Stomach (tissue), 9 donors: ENCODE data around the gene ZW10. TPM values are rescaled to one million over a fixed set of nuclear protein-coding genes. Genes with fewer than 3 reads are reported as not detected.

Experiments used
- DNase-seq, 2 donors: peaks; one replicate each; pipeline versions ENCODE4 v3.0.0 to v3.0.0-alpha.2; 2013 to 2019
- H3K27ac ChIP-seq, 5 donors: fragments of 200-600 bp in 4 of 5; sonication (generic) in 4 of 5; one replicate each; pipeline ENCODE4 v1.5.1; 2013 to 2019; ENCODE audit warnings: mild to moderate bottlenecking in 1 of 5, moderate library complexity in 1 of 5
- H3K27me3 ChIP-seq, 3 donors: fragments of 200-600 bp; sonication (generic); one replicate each; pipeline ENCODE4 v1.5.1; 2017 to 2019; ENCODE audit warnings: mixed run types in 1 of 3
- H3K36me3 ChIP-seq, 4 donors: fragments of 200-600 bp; sonication (generic); 1 replicate in 3 of 4; 2 replicates in 1 of 4; pipeline ENCODE4 v1.5.1; 2016 to 2019
- H3K4me1 ChIP-seq, 4 donors: fragments of 200-600 bp; sonication (generic); one replicate each; pipeline ENCODE4 v1.5.1; 2016 to 2019
- H3K4me3 ChIP-seq, 4 donors: fragments of 200-600 bp; sonication (generic) in 3 of 4; one replicate each; pipeline ENCODE4 v1.5.1; 2016 to 2019; ENCODE audit warnings: mild to moderate bottlenecking in 1 of 4
- H3K9me3 ChIP-seq, 4 donors: fragments of 200-600 bp; sonication (generic); one replicate each; pipeline ENCODE4 v1.5.1; 2016 to 2019
- CTCF ChIP-seq, 7 experiments: fragments of 450-650 bp in 4 of 7; fragments of 200-600 bp in 3 of 7; sonication (generic) in 3 of 7; IDR thresholded peaks; one replicate each; pipeline ENCODE4 v1.5.1; 2016 to 2019; ENCODE audit warnings: antibody characterized with exemption in 7 of 7, control low read depth in 2 of 7, mild to moderate bottlenecking in 1 of 7
- EP300 ChIP-seq: sonication (generic); formaldehyde crosslinking; IDR thresholded peaks from one replicate; pipeline ENCODE4 v1.6.1; 2017; ENCODE audit warnings: antibody characterized with exemption
- POLR2A ChIP-seq, 4 donors: fragments of 450-650 bp; IDR thresholded peaks; one replicate each; pipeline ENCODE4 v1.6.1; 2016; ENCODE audit warnings: antibody characterized with exemption in 4 of 4, control low read depth in 2 of 4, mild to moderate bottlenecking in 1 of 4, moderate library complexity in 1 of 4
- POLR2AphosphoS5 ChIP-seq, 3 donors: sonication (generic); formaldehyde crosslinking; IDR thresholded peaks; one replicate each; pipeline ENCODE4 v1.6.1; 2016; ENCODE audit warnings: antibody characterized with exemption in 3 of 3
- WGBS, 5 donors: extraction: QIAGEN DNeasy Blood & Tissue Kit in 3 of 5; methylation state at CpG; one replicate each; pipeline versions ENCODE4 v1.1.5 to v1.1.7; 2013 to 2018; 5-methylcytosine and 5-hydroxymethylcytosine counted together
- intact Hi-C: fragments of 100-400 bp; cut with DNase I; formaldehyde crosslinking; loops from one replicate; pipeline ENCODE4 v1.15.1; 2023; ENCODE audit warnings: low total_unique reads
- polyA plus RNA-seq, 3 donors: library from polyadenylated mRNA; stranded (reverse); fragments of 200-250 nt; gene quantifications; one replicate each; pipeline ENCODE4 v1.2.3, GENCODE V29; 2013
- total RNA-seq, 5 donors: library from RNA; depleted of rRNA; stranded (reverse); fragments of >200 nt; gene quantifications; one replicate each; pipeline versions ENCODE4 v1.1.0 to v1.2.3, GENCODE V29; 2014 to 2016
- donor health status: healthy with polysubstance abuse.
- donor health status: Bipolar disorder and iron deficiency.
- donor health status: healthy.

Gene ZW10
- total and polyA plus RNA-seq, 8 donors: 0.58 to 22.0 (median 5.8) TPM

DNA sequence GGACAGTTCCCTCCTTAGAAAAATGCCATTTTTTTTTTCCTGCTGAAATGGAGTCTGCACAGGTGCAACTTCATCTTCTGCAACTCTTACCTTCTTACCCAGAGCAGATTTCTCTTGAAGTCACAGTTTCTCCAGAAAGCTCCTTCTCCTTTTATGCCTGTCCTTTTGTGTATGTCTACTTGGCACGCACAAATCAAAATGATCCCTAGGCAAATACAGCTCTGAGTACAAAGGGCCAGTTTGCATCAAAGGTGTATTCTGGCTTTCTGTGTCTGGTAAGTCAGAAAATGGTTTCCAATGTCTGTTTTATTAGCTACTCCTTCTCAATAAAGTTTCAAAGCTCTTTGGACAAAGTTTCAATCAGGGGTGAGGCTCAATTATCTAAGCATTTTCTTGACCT, 8.6 kb upstream of the ZW10 start:
- DNase-seq: peak in 1 of 2 donors; percentile 6
- Histone ChIP-seq H3K27me3 (peaks cover 0 to 4% (median 0%) of the 10 kb centered on the region in 3 donors), H3K27ac (peak overlapping the region in 1 of 5 donors; percentile 28), H3K4me3 (no peak overlapping the region), H3K36me3 (no peaks in the 10 kb centered on the region), H3K4me1 (peaks cover 3 to 20% (median 14%) of the 10 kb centered on the region in 4 donors), H3K9me3 (no peaks in the 10 kb centered on the region)
- WGBS, 5 donors: 29 to 48% (median 41%) methylated on average over 1 of the region's 1 CpG
- TF ChIP-seq CTCF (IDR thresholded peaks at IDR 0.05): no peak
- no peak for TF ChIP-seq POLR2AphosphoS5 (IDR thresholded peaks at IDR 0.05)
- no peak for TF ChIP-seq EP300
- no peak for TF ChIP-seq POLR2A (IDR thresholded peaks at IDR 0.05)
- intact Hi-C loops: no loop called here

GRCh38 chr11:113781682-113782081, 8.2 kb upstream of the ZW10 start:
- TF ChIP-seq POLR2A (IDR thresholded peaks at IDR 0.05) (no peak), CTCF (IDR thresholded peaks at IDR 0.05) (no peak), EP300 (no peak), POLR2AphosphoS5 (IDR thresholded peaks at IDR 0.05) (no peak)
- 26 to 55% (median 48%) methylated on average over 5 of the region's 5 CpGs for WGBS, 5 donors
- Histone ChIP-seq H3K36me3 (no peaks in the 10 kb centered on the region), H3K9me3 (no peaks in the 10 kb centered on the region), H3K27ac (peak overlapping the region in 2 of 5 donors; percentile 1 to 28), H3K27me3 (peaks cover 0 to 4% (median 0%) of the 10 kb centered on the region in 3 donors), H3K4me1 (peaks cover 3 to 20% (median 14%) of the 10 kb centered on the region in 4 donors), H3K4me3 (no peak overlapping the region)
- peak in 1 of 2 donors; percentile 8 for DNase-seq
- intact Hi-C loops: no loop called here

DNA sequence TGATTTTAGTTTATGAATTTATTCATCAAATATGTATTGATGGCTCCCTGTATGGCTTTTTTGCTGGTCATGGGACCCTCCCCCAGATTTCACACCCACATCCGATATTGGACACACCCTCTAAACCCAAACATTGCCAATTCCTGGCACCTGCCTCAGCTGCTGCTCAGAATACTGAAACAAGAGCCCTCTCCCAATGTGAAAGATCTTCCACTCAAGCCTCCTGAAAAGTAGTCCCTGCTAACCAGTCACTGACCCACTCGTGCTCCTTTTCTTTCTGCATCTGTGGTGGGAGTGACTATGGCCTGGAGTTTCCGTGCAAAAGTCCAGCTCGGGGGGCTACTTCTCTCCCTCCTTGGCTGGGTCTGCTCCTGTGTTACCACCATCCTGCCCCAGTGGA, 6.0 kb upstream of the ZW10 start, which contains the start of gene CLDN25:
Gene CLDN25 (plus strand): TSS at position 301 of the 400 bp plus-strand sequence. CDS start 0 bp downstream, at position 301.
- no peak for DNase-seq
- H3K4me3 ChIP-seq: no peak within 1 kb of the TSS
- H3K9me3 ChIP-seq: no peaks in the 10 kb centered on the region
- peaks cover 0 to 4% (median 0%) of the 10 kb centered on the region in 3 donors for H3K27me3 ChIP-seq
- no peak for TF ChIP-seq EP300
- TF ChIP-seq POLR2AphosphoS5 (IDR thresholded peaks at IDR 0.05): no peak
- no peak for TF ChIP-seq POLR2A (IDR thresholded peaks at IDR 0.05)
- TF ChIP-seq CTCF (IDR thresholded peaks at IDR 0.05): no peak
- H3K27ac ChIP-seq: peak within 1 kb of the TSS in 3 of 5 donors; percentile 14 to 81 (median 69)
- peaks cover 3 to 20% (median 14%) of the 10 kb centered on the region in 4 donors for H3K4me1 ChIP-seq
- WGBS, 5 donors: 63 to 83% (median 74%) methylated on average over 4 of the region's 4 CpGs
- intact Hi-C loops: no loop called here
- no peaks in the 10 kb centered on the region for H3K36me3 ChIP-seq

DNA sequence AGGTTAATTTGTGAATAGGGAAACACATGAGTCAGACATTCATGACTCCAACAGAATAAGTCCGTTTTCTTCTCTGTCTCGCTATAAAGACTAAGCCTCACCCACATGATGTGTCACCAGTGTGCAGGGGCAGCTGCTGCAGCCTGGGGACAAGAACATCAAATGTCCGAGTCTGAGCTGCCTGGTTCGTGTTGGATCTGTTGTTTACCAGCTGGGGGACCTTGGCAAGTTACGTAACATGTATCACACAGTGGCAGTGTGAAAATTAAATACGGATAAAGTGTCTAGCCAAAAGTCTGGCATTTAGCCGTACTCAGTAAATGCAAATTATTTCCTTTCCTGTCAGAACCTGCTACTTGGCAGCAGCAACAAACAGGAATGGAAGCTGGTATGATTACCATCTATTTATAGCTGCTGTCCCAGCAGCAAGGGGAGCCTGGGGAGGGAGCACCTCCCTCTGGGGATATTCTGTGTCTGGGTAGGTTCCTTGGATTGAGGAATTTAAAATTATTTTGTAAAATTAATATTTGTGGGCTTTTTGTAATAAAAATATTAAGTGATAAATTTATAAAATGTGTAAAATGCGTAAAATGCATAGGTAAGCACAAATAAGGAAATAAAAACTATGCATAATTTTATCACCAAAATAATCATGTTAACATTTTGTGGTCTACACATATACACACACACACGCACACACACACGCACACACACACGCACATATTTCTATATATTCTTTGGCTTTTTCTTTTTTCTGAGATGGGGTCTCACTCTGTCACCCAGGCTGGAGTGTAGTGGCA, 4.8 kb upstream of the ZW10 start:
- intact Hi-C loops: no loop called here
- WGBS, 5 donors: 23 to 39% (median 25%) methylated on average over 11 of the region's 11 CpGs
- peaks cover 0 to 4% (median 0%) of the 10 kb centered on the region in 3 donors for H3K27me3 ChIP-seq
- peak in 1 of 3 donors; percentile 62 for TF ChIP-seq POLR2AphosphoS5 (IDR thresholded peaks at IDR 0.05)
- TF ChIP-seq POLR2A (IDR thresholded peaks at IDR 0.05): no peak
- no peaks in the 10 kb centered on the region for H3K36me3 ChIP-seq
- peaks cover 3 to 25% (median 16%) of the 10 kb centered on the region in 4 donors for H3K4me1 ChIP-seq
- DNase-seq: peak; percentile 51 to 63
- no peaks in the 10 kb centered on the region for H3K9me3 ChIP-seq
- H3K27ac ChIP-seq: peak overlapping the region; percentile 22 to 81 (median 57)
- peak overlapping the region in 1 of 4 donors; percentile 11 for H3K4me3 ChIP-seq
